ENCODE results near the gene SUMO3.

SUMO3 gene

DNA sequence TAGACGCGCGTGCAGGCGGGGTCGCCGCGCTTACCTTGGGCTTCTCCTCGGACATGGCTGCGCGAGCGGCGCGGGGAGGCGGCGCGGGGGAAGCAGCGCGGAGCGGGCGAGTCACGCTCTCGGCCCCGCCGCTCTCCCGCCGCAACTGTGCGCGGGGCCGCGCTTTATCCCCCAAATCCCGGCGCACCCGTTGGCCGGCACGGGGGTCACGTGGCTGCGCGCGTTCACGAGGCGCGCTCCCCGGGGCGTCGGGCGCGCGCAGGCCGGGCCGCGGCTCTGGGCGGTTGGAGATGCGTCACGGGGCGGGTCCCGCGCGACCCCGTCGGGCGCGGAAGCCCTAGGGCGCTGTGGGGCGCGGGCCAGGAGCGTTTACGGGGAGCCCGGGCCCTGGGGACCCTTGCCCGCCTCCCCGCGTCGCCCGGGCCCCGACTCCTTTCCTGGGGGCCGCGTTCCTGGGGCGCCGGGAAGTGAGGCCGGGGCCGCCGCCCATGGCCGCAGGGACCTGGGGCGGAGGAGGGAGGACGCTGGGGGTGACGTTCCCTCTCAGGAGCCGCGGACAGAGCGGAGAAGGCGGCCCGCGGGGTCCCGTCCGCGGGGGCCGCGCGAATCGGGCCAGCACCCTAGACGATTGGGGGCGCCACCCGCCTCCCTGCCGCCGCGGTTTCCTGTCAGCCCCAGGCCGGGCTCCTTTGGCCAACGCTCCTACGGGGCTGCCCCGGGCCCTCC, at the start of gene SUMO3:
Gene SUMO3 (minus strand): TSS at position 149 of the 726 bp plus-strand sequence. CDS start 94 bp downstream, at position 55.
- peak; percentile 62 for DNase-seq

DNA sequence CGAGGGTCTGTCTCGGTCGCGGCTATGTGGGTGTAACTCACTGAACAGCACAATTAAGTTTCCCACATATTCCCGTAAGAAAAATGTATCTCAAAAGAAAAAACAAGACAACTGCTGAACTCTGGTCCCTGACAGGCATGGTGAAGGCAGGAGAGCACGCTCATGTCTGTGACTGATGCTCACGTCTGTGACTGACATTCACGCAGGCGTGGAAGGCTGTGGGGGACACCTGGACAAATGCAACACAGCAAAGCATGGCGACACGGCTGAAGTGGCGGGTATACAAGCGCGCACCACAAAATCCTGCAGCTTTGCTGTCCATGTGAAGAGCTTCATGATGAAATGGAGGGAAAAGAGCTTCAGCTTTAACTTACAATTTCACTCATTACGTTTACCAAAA, 49.6 kb upstream of the SUMO3 start:
- DNase-seq = no peak

DNA sequence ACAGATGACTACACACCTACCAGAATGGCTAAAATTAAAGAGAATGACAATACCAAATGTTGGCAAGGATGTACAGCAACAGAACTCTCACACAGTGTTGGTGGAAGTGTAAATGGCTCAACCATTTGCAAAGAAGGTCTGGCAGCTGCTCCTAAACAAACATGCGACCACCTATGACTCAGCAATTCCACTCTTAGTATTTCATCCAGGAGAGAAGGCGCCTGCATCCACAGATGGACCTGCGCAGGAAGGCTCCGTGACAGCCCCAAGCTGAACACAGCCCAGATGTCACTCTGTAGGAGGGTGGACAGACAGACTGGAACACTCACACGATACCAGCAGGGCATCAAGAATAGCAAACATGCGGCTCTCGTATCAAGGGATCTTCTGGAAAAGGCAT, 48.9 kb upstream of the SUMO3 start:
- no peak for DNase-seq

DNA sequence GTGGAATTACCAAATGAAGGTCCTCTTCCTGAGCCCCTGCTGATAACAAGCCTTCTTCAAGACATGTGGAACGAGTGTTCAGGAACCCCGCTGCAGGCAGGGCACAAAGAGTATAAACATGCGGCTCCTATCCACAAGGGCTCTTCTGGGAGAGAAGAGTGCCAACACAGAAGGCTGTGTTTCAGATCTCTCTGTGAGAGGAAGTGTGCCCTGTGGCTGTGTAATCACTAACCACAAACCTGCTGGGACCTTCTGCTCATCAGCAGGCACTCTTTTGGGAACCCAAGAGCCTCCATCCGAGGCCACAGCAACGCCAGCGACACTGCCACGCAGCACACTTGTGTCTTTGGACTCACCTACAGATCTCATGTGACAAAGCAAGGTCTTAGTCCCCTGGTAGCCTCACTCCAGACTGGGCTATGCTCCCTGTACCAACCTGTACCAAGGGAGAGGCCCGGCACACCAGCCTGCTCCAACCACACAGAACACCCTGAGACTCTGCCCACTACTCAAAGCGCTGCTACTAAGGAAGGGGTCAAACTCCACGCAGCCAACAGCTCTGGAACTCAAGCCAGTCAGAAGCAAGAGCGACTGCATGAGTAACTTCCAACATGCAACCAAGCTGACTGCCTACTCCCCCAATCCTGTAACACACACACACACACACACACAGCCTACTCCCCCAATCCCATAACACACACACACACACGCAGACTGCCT, 47.9 kb upstream of the SUMO3 start:
- DNase-seq = no peak

DNA sequence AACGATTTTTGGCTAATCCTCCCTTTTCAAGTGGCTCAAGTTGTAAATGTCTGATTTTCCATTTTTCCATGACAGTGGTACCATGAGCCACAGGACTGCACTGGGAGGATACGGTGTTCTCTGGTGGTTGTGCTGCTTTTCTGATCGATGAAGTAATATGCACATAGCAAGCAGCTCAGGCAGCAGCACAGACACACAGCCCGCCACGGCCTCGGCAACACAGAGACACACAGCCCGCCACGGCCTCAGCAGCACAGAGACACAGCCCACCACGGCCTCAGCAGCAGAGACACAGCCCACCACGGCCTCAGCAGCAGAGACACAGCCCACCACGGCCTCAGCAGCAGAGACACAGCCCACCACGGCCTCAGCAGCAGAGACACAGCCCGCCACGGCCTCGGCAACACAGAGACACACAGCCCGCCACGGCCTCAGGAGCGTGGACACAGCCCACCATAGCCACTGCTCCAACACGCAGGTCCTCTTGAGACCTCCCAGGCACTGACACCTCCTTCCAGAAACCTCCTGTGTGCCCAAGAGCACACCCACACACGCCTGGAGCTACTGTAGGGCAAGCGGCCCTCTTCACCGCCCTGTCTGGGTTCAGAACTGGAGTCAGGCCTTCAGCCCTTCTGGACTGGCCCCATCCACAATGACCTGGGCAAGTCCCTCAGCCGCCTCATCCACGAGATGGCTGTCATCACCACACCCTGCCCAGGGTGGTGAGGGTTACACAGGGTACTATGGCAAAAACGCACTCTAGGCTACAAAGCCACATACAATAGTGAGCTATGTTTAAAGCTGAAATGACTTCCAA, 45.2 kb upstream of the SUMO3 start:
- no peak for DNase-seq

DNA sequence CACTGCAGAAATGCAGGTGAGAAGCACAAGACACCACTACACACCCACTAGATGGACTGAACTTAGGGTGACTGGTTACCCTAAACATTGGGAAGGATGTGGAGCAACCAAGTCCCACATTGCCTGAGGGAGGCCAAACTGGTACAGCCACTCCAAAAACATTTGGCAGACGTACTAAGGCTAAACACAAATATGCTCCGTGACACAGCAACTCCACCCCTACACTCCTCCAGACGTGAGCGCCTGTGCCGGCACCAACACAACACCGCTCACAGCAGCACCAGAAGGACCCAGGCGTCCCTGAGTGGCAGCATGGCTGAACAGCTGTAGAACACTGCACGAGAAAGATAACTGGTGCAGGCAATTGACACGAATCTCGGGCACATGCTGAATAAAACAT, 40.9 kb upstream of the SUMO3 start:
- no peak for DNase-seq

DNA sequence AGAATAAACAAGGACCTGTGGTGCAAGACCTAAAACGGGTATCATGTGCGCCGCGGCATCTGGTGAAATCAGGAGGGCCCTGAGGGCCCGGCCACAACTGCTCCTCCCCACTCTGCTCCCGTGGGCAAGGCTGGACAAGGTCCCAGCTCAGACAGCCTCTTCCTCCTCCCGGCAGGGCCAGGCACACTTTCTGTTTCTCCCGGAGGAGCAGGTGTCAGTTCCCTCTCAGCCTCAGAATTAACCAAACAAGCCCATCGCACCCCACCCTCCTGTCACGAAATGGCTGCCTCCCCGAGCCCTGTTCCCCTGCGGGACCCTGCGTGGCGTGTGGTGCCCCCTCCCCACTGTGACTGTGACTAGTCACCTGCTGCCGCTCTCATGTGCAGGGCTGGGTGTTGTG, 40.4 kb upstream of the SUMO3 start:
- no peak for DNase-seq

DNA sequence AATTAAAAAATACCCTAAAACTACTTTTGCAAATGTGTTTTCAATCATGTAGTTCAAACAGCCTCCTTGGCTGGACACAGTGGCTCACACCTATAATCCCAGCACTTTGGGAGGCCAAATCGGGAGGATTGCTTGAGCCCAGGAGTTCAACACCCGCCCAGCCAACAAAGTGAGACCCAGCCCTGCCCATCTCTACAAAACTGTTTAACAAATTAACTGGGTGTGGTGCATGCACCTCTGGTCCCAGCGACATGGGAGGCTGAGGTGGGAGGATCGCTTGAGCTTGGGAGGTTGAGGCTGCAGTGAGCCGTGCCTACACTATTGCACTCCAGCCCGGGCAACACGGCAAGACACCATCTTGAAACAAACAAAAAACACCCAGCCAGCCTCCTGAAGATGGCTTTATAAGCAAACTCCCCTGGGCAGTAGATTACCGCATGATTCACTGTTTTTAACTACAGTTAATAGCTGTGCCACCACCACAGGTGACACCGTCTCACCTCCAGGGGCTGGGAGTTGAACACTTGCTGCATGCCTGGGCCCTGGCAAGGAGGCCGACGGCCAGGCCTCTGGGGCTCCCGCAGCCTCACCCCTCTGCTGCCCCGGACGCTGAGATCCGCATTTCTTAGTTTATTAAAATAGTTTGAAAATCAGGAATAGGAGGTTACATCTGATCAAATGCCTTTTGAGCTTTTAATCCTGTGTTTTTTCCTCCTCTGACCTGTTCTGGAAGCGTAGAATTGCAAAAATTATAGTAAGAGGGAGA, 39.4 kb upstream of the SUMO3 start:
- DNase-seq = no peak

DNA sequence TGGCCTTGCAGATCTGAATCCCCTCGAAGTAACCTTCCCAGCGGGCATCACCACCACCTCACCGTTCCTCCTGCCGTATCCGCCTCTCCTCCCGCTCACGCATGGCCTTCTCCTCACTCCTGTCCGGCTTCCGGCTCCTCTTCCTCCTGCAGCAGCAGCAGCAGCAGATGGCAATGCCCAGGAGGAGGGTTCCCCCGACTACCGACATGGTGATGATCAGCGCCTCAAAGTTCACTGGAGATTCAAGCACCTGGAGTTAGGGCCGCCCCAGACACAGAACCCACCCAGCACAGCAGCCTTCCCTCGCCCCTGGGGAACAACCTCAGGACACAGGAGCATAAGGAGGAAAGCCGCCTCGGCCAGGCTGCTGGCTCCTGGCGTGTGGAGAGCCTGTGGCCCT, 38.3 kb upstream of the SUMO3 start:
- no peak for DNase-seq

DNA sequence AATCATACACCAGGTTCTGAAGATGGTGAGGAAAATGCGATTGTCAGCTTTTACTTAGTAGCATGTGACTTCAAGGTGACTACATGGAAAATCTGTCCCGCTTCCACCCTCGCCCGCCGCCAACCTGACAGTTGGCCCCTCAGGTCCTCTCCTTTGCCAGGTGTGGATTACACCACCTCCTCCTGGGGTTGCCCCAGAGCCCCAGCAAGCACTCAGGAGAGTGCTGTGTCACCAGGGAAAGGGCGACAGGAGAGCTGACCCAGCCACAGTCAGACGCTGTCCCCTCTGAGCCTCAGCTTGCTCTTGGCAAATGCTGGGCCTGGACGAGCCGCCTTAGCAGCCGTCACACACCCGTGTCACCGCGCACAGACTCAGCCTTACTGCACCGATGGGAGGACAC, 37.7 kb upstream of the SUMO3 start:
- DNase-seq = no peak

DNA sequence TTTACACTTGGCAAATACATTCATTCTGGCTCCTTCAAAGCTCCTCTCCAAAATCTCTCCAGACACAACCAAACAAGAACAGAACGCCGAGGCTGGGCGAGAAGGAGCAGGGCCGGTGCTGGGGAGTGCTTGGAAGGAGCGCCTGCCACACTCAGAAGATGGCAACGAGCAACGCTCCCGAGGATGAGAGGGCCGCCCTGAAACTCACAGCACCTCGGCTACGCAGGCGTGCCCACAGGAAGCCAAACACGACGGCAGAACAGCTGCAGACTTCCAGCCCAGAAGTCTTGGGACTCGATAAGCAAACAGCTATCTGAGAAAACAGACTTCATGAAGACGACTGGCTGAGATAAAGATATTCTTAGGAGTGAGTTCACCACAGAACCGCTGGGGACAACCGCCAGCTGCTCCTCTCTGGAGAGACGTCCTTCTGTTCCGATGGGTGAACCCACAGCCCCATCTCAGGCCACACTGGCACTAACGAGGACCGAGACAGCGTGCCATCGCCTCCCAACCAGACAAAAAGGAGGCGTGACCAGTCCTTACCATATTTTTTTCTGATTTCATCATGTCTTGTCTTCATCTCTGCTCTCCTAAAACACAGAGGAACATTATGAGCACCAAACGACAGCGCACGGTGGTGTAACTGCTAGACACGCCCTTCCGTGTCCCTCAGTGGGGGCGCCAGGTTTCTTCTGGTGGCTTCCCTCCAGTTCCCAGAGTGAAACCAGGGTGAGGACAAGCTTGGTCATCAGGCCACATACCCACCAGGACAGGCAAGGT, 37.0 kb upstream of the SUMO3 start:
- DNase-seq = no peak

DNA sequence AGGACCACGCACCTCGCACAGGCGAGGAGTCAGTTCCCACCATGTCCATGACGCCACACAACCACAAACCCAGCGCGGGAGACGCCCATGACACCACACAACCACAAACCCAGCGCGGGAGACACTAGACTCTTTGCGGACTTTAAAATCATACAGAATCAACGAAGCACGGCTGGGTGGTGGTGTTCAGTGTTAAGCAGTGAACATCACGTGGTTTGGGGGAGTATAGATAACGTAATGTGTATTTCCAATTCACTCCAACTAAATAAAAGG, 36.5 kb upstream of the SUMO3 start:
- no peak for DNase-seq

DNA sequence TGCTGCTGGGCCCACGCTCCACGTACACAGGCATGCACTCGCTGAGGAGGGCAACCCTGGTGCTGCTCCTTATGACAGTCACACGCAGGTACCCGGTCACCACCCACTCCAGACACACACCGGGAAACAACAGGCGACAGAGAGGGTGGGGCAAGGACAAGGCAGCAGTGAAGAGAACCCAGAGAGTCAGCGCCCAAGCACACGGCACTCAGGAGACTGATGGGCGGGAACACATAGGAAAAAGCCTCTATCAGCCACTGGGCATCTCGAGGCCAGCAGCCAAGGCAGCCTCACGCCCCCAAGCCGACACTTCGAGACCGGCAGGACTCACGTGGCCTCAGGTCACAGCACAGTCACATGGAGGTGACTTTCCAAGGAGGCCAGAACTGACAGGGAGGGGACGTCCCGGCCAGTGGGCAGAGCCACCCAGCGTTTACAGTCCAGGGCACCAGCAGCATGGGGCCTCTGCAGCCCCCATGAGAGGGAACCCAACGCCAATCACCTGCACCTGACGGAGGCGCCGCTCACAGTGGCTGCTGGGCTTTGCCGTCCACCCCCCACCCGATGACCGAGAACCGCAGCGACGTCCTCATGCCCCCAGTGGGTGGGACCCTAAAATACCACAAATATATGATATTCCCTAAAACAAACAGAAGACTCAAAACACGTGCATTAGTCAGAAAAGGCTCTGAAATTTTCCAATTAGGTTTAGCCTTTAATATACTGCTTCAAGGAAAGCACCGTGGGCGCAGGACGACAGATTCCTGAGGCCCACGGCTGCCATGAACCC, 35.9 kb upstream of the SUMO3 start:
- DNase-seq = no peak

DNA sequence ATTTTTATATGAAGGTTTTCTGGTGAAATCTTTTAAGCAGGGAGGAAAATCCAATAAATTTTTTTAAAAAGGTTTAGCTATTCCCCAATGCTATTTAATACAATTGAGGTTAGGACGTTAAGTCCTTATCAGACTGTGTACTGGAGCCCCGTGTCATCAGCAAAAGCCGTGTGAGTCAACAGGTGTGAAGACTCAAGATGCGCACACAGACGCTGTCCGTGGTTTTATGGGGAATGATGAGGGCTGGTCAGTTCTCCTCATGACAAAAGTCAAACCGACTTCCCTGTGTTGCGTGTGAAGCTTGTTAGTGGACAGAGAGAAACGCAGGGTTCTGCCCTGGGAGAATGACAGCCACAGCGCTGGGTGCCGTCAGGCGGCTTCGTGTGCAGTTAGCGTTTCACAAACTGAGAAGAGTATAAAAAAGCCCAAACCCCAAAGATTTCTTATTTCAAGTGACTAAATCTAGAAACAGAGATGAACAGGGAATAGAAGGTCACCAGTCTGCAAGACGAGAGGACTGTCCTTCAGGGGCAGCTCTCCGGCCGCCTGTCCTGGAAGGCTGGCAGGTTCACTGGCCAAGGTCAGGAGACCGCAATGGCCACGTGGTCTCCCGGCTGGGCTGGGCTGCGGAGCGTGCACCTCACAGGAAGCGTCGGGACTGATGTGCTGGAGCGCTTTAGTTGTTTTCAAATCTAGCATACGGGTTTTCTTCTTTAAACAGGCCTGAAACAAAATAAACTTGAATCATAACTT, 33.2 kb upstream of the SUMO3 start:
- no peak for DNase-seq

DNA sequence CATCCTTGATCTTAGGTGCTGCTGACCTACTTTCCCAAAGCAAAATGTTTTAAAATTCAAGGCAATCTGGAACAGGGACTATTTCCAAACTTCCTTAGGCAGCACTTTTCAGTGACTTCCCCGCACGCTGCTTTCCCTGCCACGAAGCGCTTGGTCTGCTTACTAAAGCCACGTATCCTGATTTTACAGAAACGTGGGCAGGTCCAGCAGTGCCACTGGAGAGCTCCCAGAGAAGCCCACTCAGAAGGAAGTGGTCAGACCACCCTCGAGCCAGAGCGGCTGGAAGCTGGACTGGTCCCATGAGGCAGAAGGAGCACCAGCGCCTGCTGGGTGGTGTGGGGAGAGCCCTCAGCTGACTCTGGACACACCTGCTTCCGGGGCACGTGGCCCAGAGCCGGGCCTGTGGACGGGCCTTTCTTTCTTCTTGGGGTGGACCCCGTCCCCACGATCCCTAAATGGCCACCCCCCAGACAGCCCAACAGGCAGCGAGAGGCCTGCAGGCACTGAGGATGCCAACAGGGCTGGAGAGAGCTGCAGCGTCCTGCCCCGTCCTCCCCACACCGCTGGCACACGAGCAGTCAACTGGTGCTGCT, 32.4 kb upstream of the SUMO3 start:
- no peak for DNase-seq

DNA sequence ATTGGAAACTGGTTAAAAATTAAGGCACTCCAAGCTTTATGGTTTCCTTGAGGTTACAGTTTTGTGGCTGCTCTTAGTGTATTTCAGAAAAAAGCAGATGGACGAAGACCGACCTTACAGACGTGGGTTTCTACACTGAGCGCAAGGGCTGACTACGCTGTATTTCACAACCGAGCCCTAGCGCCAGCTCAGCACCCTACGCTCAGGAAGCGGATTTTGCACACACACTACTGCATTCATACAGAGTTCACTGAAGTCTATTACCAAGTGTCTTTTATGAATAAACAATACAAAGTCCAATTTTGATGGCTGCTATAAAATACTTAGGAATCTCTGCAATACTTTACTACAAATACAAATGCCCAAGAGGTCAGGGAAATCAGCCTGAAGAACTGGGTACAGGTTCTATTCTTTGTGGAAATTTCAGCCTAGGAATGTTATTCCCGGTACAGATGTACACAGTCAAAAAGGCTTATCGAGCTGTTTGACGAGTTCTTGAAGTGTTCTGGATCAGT, 31.8 kb upstream of the SUMO3 start:
- no peak for DNase-seq

DNA sequence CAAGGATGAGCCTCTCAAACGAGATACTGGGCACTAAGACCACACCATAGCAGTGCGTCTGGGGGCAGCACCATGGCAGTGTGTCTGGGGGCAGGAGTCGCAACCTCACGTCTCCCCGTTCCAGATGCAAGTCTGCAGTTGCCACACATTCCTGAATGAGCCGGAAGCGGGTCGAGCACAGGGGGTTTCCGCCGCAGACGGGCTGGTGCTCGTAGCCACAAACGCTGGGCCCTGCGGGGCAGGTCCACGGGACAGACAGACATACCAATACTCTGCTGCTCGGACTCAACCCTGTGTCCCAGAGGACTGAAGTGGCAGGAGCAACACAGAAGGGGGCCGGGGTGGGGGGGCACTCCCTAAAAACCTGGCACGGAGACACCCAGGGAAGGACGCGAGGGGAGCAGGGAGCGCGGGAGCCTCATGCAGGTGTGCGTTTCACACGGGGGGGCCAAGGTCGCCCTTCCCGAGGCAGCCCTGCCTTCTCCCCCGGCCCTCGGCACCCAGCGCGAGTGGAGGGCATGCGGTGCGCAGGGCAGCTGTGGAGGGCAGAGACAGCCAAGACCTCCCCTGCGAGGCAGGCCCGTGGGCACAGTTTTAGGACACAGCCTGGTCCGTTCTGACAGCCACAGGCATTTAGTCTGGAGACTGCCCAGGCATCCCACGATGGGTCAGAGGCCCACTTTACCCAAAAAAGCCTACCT, 31.1 kb upstream of the SUMO3 start:
- no peak for DNase-seq

DNA sequence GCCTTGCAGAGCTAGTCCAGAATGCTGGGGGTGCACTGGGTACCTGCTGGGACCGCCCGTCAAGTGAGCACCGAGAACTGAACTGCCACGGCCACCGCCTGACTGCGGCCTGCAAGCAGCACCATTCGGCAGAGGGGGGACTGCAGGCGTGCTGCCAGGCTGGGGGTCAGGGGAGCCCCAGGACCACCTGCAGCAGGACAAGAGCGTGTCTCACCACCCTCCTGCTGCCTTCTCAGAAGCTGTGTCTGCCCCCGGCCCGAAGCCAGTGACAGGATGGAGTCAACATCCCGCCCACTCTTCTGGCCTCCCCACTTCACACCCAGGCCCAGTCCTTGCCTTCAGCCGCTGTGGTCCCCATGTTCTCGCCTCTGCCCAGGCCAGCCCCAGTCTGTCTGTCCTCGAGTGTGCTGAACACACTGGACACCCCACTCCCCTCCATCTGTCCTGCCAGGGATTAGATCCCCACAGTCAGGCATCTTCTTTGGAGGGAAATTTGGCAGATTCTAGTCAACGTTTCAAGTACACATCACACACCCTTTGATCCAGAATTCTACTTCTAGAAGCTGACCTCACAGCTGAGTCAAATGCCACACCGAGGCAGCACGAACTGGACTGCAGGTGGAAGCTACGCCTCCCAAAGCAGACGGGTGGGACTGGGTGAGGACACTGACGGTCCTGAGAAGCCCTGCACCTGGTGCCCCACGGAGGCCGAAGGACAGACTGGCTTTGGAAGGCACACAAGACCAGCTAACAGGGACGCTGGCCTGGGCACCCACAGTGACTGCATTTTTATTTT, 29.6 kb upstream of the SUMO3 start:
- no peak for DNase-seq
